IMR-90 (cell line): ENCODE measurements around the gene CCR9. TPM values are rescaled to one million over a fixed set of nuclear protein-coding genes. Genes with fewer than 3 reads are reported as not detected.
A peak's percentile ranks its signal among the peaks of the same experiment; 100 is the strongest.

Source experiments
- ATAC-seq: fragments of 200-7000 bp; cut with Tn5 transposase; 2 replicates; pipeline ENCODE4 v1.9.1; 2020; ENCODE audit warnings: low read depth, mild to moderate bottlenecking, moderate library complexity
- BruUV-seq: library from RNA; stranded (reverse); fragments of 400-500 nt; replicated peaks from 2 replicates; lab custom pipeline; 2021; lab: Mats Ljungman, UMichigan
- CTCF ChIA-PET: fragments of 300-600 bp; formaldehyde crosslinking; extraction: SDS; loops from one replicate; lab custom pipeline; 2021; ENCODE audit warnings: antibody characterized with exemption; lab: Yijun Ruan, JAX
- POLR2A ChIA-PET: fragments of 300-600 bp; sonication (Branson Sonifier 250); formaldehyde crosslinking; loops from one replicate; lab custom pipeline; 2022; ENCODE audit warnings: antibody characterized with exemption; ENCODE audit not compliant: unreplicated experiment; lab: Charles Lee
- DNase-seq: peaks from one replicate; pipeline ENCODE4 v3.0.0; 2013
- H2AFZ ChIP-seq: replicated peaks from 2 replicates; pipeline ENCODE3; 2013; ENCODE audit warnings: low read length, mild to moderate bottlenecking; ENCODE audit not compliant: poor library complexity
- H2AK5ac ChIP-seq: 2 replicates; pipeline ENCODE4 v1.6.1; 2013; ENCODE audit warnings: low read depth, low read length, inconsistent platforms
- H2AK9ac ChIP-seq: replicated peaks from 2 replicates; pipeline ENCODE3; 2013; ENCODE audit warnings: mild to moderate bottlenecking, low read depth, low read length, moderate library complexity; ENCODE audit not compliant: poor library complexity
- H2BK120ac ChIP-seq: 2 replicates; pipeline ENCODE4 v1.6.1; 2013; ENCODE audit warnings: low read depth, low read length, inconsistent platforms
- H2BK15ac ChIP-seq: 3 replicates; pipeline ENCODE4 v1.6.1; 2013; ENCODE audit warnings: low read depth, low read length, inconsistent platforms
- H2BK20ac ChIP-seq: 2 replicates; pipeline ENCODE4 v1.6.1; 2013; ENCODE audit warnings: low read depth, mild to moderate bottlenecking, inconsistent platforms, low read length, moderate library complexity
- H2BK5ac ChIP-seq: 2 replicates; pipeline ENCODE4 v1.6.1; 2013; ENCODE audit warnings: mild to moderate bottlenecking, low read depth, low read length, inconsistent platforms; ENCODE audit not compliant: poor library complexity, severe bottlenecking
- H3K14ac ChIP-seq: replicated peaks from 2 replicates; pipeline ENCODE4 v1.6.1; 2013; ENCODE audit warnings: low read depth, low read length, inconsistent platforms
- H3K18ac ChIP-seq: 2 replicates; pipeline ENCODE4 v1.6.1; 2013; ENCODE audit warnings: low read depth, low read length, control low read depth
- H3K23ac ChIP-seq: 2 replicates; pipeline ENCODE4 v1.6.1; 2013; ENCODE audit warnings: low read depth, low read length, inconsistent platforms
- H3K27ac ChIP-seq: 2 replicates; pipeline ENCODE4 v1.5.1; 2013; ENCODE audit warnings: mild to moderate bottlenecking, control low read depth, low read length; ENCODE audit not compliant: insufficient read depth
- H3K27me3 ChIP-seq: 2 replicates; pipeline ENCODE4 v1.6.1; 2013; ENCODE audit warnings: low read length; ENCODE audit not compliant: control insufficient read depth, insufficient read depth
- H3K36me3 ChIP-seq: 2 replicates; pipeline ENCODE4 v1.6.1; 2013; ENCODE audit warnings: low read length, mixed read lengths; ENCODE audit not compliant: control insufficient read depth, insufficient read depth
- H3K4ac ChIP-seq: 2 replicates; pipeline ENCODE4 v1.6.1; 2013; ENCODE audit warnings: low read depth, low read length, inconsistent platforms
- H3K4me1 ChIP-seq: 2 replicates; pipeline ENCODE4 v1.6.1; 2013; ENCODE audit warnings: low read length, mixed read lengths; ENCODE audit not compliant: control insufficient read depth, insufficient read depth
- H3K4me2 ChIP-seq: 2 replicates; pipeline ENCODE4 v1.6.1; 2013; ENCODE audit warnings: low read depth, mild to moderate bottlenecking, control low read depth, low read length, moderate library complexity
- H3K4me3 ChIP-seq: 2 replicates; pipeline ENCODE4 v1.5.1; 2013; ENCODE audit warnings: low read depth, mild to moderate bottlenecking, control low read depth, low read length, moderate library complexity; ENCODE audit not compliant: insufficient read depth
- H3K56ac ChIP-seq: 2 replicates; pipeline ENCODE4 v1.6.1; 2013; ENCODE audit warnings: low read length, inconsistent platforms; ENCODE audit not compliant: insufficient read depth; ENCODE audit errors: extremely low read depth
- H3K79me1 ChIP-seq, 2 experiments: 2 replicates each; pipeline ENCODE4 v1.6.1; 2013; ENCODE audit warnings: low read length in 2 of 2, inconsistent platforms in 1 of 2, low read depth in 1 of 2
- H3K9ac ChIP-seq: 2 replicates; pipeline ENCODE4 v1.6.1; 2013; ENCODE audit warnings: low read depth, low read length, control low read depth
- H3K9me1 ChIP-seq: 2 replicates; pipeline ENCODE4 v1.6.1; 2013; ENCODE audit warnings: low read length, inconsistent platforms; ENCODE audit not compliant: insufficient read depth
- H3K9me3 ChIP-seq: 2 replicates; pipeline ENCODE4 v1.6.1; 2013; ENCODE audit warnings: low read length; ENCODE audit not compliant: control insufficient read depth, insufficient read depth
- H4K20me1 ChIP-seq: 2 replicates; pipeline ENCODE4 v1.6.1; 2013; ENCODE audit warnings: low read length, inconsistent platforms; ENCODE audit not compliant: insufficient read depth
- H4K5ac ChIP-seq: 2 replicates; pipeline ENCODE4 v1.6.1; 2013; ENCODE audit warnings: mild to moderate bottlenecking, low read depth, low read length, control low read depth
- H4K8ac ChIP-seq, 2 experiments: 2 replicates each; pipeline ENCODE4 v1.6.1; 2013; ENCODE audit warnings: low read depth in 2 of 2, low read length in 2 of 2, control low read depth in 1 of 2, inconsistent platforms in 1 of 2
- H4K91ac ChIP-seq: 2 replicates; pipeline ENCODE4 v1.6.1; 2013; ENCODE audit warnings: low read depth, low read length, inconsistent platforms; ENCODE audit not compliant: insufficient read depth
- ELK1 ChIP-seq: fragments of 150-350 bp; IDR thresholded peaks from 2 replicates; pipeline ENCODE4 v1.6.1; 2016; ENCODE audit warnings: low read depth, mild to moderate bottlenecking, low read length, moderate library complexity, borderline replicate concordance
- RAD21 ChIP-seq: IDR thresholded peaks from 2 replicates; pipeline ENCODE4 v1.6.1; 2012; ENCODE audit warnings: low read length, improper control_type of control experiment
- RCOR1 ChIP-seq: IDR thresholded peaks from 2 replicates; pipeline ENCODE4 v1.6.1; 2012; ENCODE audit warnings: mild to moderate bottlenecking, low read length, improper control_type of control experiment; ENCODE audit not compliant: insufficient replicate concordance
- WGBS, 2 experiments: methylation state at CpG; one replicate each; pipeline versions ENCODE4 v1.1.5 to v1.1.7; 2013; ENCODE audit warnings: missing lambda C conversion rate in 2 of 2; ENCODE audit not compliant: insufficient read length in 1 of 2; ENCODE audit errors: extremely low coverage in 2 of 2; 5-methylcytosine and 5-hydroxymethylcytosine counted together
- dilution Hi-C: fragments of 300-500 bp; cut with HindIII; formaldehyde crosslinking; loops from one replicate; pipeline ENCODE4 v1.14.3; 2018; ENCODE audit warnings: low sequenced_read_pairs; ENCODE audit not compliant: unreplicated experiment
- in situ Hi-C: fragments of 300-500 bp; cut with MboI; formaldehyde crosslinking; loops from 3 replicates; pipeline ENCODE4 v1.14.3; 2019; ENCODE audit warnings: low sequenced_read_pairs, inconsistent platforms, mixed read lengths
- intact Hi-C: fragments of 100-400 bp; cut with micrococcal nuclease; formaldehyde crosslinking; loops from 2 replicates; pipeline ENCODE4 v1.10.0; 2022
- polyA plus RNA-seq, 3 experiments: library from polyadenylated mRNA; depleted of rRNA; stranded (reverse); fragments of >200 nt; gene quantifications; 2 replicates each; pipeline ENCODE4 v1.2.3, GENCODE V29; 2012; ENCODE audit warnings: low replicate concordance in 1 of 3
- total RNA-seq: library from RNA; depleted of rRNA; stranded (reverse); fragments of >200 nt; gene quantifications from 2 replicates; pipeline ENCODE4 v1.2.3, GENCODE V29; 2012

Gene CCR9
- total and polyA plus RNA-seq, 2 of the 4 experiments (the other 2 are of a cell fraction): not detected

DNA sequence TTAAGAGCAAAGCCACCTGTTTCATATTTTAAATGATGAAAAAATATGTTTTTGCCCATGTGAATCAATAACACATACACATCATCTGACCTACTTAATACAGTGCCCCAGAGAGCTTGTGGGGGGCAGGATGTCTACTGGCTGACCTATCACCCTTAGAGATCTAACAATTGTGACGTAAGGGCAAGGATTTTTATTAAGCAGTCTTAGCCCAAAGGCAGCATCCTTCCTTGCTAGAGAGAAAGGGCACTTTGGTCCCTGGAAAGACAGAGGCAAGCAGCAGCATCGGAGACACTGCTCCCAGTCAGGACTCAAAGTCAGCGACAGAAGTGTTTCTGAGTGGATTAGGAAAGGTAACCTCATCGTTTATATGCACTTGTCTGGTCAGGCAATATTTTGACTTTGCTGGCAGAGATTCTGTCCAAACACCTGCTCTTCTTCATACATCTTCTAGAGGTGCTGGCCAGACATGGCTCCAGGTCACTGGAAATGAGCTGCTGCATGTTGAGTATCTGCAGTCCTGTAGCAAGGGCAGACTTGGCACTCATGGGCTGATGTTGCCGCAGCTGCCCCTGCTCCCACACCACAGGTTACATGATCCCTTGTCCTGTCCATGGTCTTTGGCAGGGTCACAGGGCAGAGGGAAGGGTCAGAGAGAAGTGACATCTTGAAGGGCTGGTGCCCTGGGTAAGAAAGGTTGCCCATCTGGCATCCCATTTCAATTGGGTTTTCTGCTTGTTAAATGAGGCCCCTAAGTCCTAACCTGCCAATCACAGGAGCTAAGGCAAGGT, 58.7 kb downstream of the CCR9 start (continued):
- TF ChIP-seq ELK1: no peak

DNA sequence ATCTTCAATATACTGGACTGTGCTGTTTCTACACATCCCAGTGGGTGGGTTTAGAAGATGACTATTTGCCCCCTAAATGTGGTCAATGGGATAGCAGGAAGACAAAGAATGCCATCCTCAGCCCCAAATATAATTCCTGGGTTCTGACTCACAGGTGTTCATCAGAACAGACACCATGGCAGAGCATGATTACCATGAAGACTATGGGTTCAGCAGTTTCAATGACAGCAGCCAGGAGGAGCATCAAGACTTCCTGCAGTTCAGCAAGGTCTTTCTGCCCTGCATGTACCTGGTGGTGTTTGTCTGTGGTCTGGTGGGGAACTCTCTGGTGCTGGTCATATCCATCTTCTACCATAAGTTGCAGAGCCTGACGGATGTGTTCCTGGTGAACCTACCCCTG, 60.0 kb downstream of the CCR9 start:
- Histone ChIP-seq H3K23ac (no peak overlapping the region), H3K4ac (peak overlapping the region; percentile 98), H3K36me3 (peaks cover 28% of the 10 kb centered on the region), H2BK20ac (peak overlapping the region; percentile 83; the same call in 1 of the 2 replicates), H3K56ac (no peak overlapping the region), H3K9ac (no peak overlapping the region), H4K20me1 (peaks cover 7% of the 10 kb centered on the region; the same call in 1 of the 2 replicates), H3K9me1 (peaks cover 42% of the 10 kb centered on the region), H3K79me1 (peaks cover 0 to 4% of the 10 kb centered on the region in 2 experiments; a peak in 1 of 4 replicates), H4K8ac (no peak overlapping the region; a peak in 1 of 4 replicates), H2BK5ac (peak overlapping the region; percentile 76), H3K4me2 (no peak overlapping the region), H3K4me1 (peaks cover 33% of the 10 kb centered on the region), H3K14ac (no peak overlapping the region; the same call in 1 of the 2 replicates), H3K18ac (peak overlapping the region; percentile 98; the same call in 1 of the 2 replicates), H2AK9ac (no peak overlapping the region), H3K27me3 (no peaks in the 10 kb centered on the region), H2AFZ (no peak overlapping the region), H4K91ac (peak overlapping the region; percentile 95; the same call in 1 of the 2 replicates), H3K27ac (no peak overlapping the region), H2AK5ac (peak overlapping the region; percentile 71; the same call in 1 of the 2 replicates), H2BK120ac (peak overlapping the region; percentile 89; the same call in 1 of the 2 replicates), H2BK15ac (0 out of 3 replicates have a peak overlapping the region, but pooled peaks have one; percentile 17), H3K9me3 (no peaks in the 10 kb centered on the region), H4K5ac (peak overlapping the region; percentile 90), H3K4me3 (no peak overlapping the region)
- ChIA-PET CTCF (interaction anchor here (1.5 to 2.8 kb wide), 2 partner anchors 8 to 133 kb away, joined by 5 to 9 read pairs; no protein-coding TSS in a partner anchor), POLR2A (no interaction called here)
- DNase-seq (no peak), ATAC-seq (no peak)
- in situ Hi-C loops (loop anchor here (10.0 kb wide), 1 partner anchor 428 kb away; the partner anchor contains the start of gene CCR5), dilution Hi-C loops (no loop called here), intact Hi-C loops (no loop called here)
- WGBS, 2 experiments: 100% methylated on average over 1 of the region's 1 CpG; no CpG with 5 or more reads in 1 of the 2 experiments
- TF ChIP-seq RCOR1: no peak
- no peak for TF ChIP-seq RAD21
- BruUV-seq: no TSS peak
